NCI-H526 treated with DMSO at 0.1 percent for 48 hours (cell line): ENCODE results near the gene ZNF778.

Experiments
- DNase-seq: peaks from one replicate; lab custom pipeline; 2025; lab: John Stamatoyannopoulos, UW

Gene ZNF778

GRCh38 chr16:89194340-89195311, 22.9 kb upstream of the ZNF778 start:
- no peak for DNase-seq

- no peak for DNase-seq
Measured at GRCh38 chr16:89195521-89196171, 21.9 kb upstream of the ZNF778 start.

GRCh38 chr16:89197033-89197632, 20.4 kb upstream of the ZNF778 start:
- no peak for DNase-seq

- DNase-seq = no peak
Measured at GRCh38 chr16:89197633-89198416, 19.7 kb upstream of the ZNF778 start.

- no peak for DNase-seq
Measured at GRCh38 chr16:89198417-89199240, 18.9 kb upstream of the ZNF778 start.

GRCh38 chr16:89199241-89200123, 18.0 kb upstream of the ZNF778 start:
- no peak for DNase-seq

- DNase-seq = no peak
Measured at GRCh38 chr16:89200124-89200849, 17.2 kb upstream of the ZNF778 start, which contains the start of gene SLC22A31. Gene SLC22A31, minus strand, starts transcription at chr16:89200537. Its CDS starts 36 bp downstream, at chr16:89200501.

- no peak for DNase-seq
Measured at GRCh38 chr16:89200850-89201411, 16.6 kb upstream of the ZNF778 start.

GRCh38 chr16:89201439-89202377, 15.8 kb upstream of the ZNF778 start:
- DNase-seq = peak; percentile 43

- DNase-seq = no peak
Measured at GRCh38 chr16:89202422-89203215, 14.9 kb upstream of the ZNF778 start.

- no peak for DNase-seq
Measured at GRCh38 chr16:89207993-89208392, 9.5 kb upstream of the ZNF778 start.

- DNase-seq = no peak
Measured at GRCh38 chr16:89209522-89210044, 7.9 kb upstream of the ZNF778 start.

GRCh38 chr16:89210165-89210903, 7.2 kb upstream of the ZNF778 start:
- DNase-seq = no peak

GRCh38 chr16:89210904-89211515, 6.5 kb upstream of the ZNF778 start:
- DNase-seq = no peak

GRCh38 chr16:89216315-89217137, 977 bp upstream of the ZNF778 start:
- DNase-seq = peak; percentile 17
